Kidney (tissue), 14 donors: ENCODE results near the gene NDC1. TPM values are rescaled to one million over a fixed set of nuclear protein-coding genes. Genes with fewer than 3 reads are reported as not detected.

Source experiments
- DNase-seq, 5 donors: peaks; one replicate each; pipeline ENCODE4 v3.0.0-alpha.2; 2013 to 2020
- FAIRE-seq: peaks from 2 replicates; lab custom pipeline; 2012; peaks lifted over from hg19 to GRCh38; lab: Jason Lieb, UNC
- H3K27ac ChIP-seq, 2 donors: one replicate each; pipeline ENCODE4 v1.7.0; 2013; ENCODE audit warnings: low read depth in 2 of 2, low read length in 2 of 2, inconsistent platforms in 1 of 2
- H3K27me3 ChIP-seq: one replicate; pipeline ENCODE4 v1.7.1; 2013; ENCODE audit warnings: low read length, inconsistent platforms; ENCODE audit not compliant: control insufficient read depth, insufficient read depth
- H3K36me3 ChIP-seq, 3 donors: one replicate each; pipeline versions ENCODE4 v1.7.0 to v1.7.1; 2013; ENCODE audit warnings: low read length in 3 of 3, control low read depth in 1 of 3, inconsistent platforms in 1 of 3; ENCODE audit not compliant: insufficient read depth in 3 of 3, control insufficient read depth in 2 of 3
- H3K4me1 ChIP-seq, 3 donors: one replicate each; pipeline versions ENCODE4 v1.7.0 to v1.7.1; 2013; ENCODE audit warnings: low read length in 3 of 3, inconsistent platforms in 1 of 3, low read depth in 1 of 3; ENCODE audit not compliant: control insufficient read depth in 2 of 3, insufficient read depth in 2 of 3
- H3K4me3 ChIP-seq, 3 donors: one replicate each; pipeline versions ENCODE4 v1.7.0 to v1.8.1; 2013; ENCODE audit warnings: low read length in 3 of 3, control low read depth in 1 of 3, inconsistent platforms in 1 of 3
- H3K9ac ChIP-seq, 3 donors: one replicate each; pipeline versions ENCODE4 v1.7.0 to v1.7.1; 2013; ENCODE audit warnings: low read length in 3 of 3, control low read depth in 1 of 3, inconsistent platforms in 1 of 3
- H3K9me3 ChIP-seq, 3 donors: one replicate each; pipeline versions ENCODE4 v1.7.0 to v1.7.1; 2013; ENCODE audit warnings: low read length in 3 of 3, control low read depth in 1 of 3, inconsistent platforms in 1 of 3; ENCODE audit not compliant: control insufficient read depth in 2 of 3, insufficient read depth in 1 of 3
- intact Hi-C: fragments of 100-400 bp; cut with DNase I; formaldehyde crosslinking; loops from one replicate; pipeline ENCODE4 v1.11.1; 2022
- polyA plus RNA-seq: library from polyadenylated mRNA; stranded (reverse); fragments of 350-450 nt; fragmentation: Illumina TruSeq; extraction: RNeasy Lipid Tissue Mini Kit (QIAGEN cat#74804); gene quantifications from one replicate; pipeline ENCODE4 v1.2.3, GENCODE V29; 2014; ENCODE audit warnings: low read depth, low replicate concordance; ENCODE audit not compliant: insufficient read depth
- total RNA-seq: library from RNA; stranded (reverse); fragmentation: NEBNext Ultra II Directional; extraction: Animal tissue kit (Norgen Biotek cat#: 25700); gene quantifications from one replicate; pipeline ENCODE4 v1.2.1, GENCODE V29; 2021
- TF ChIP-seq, protein P1 (sequence below): IDR thresholded peaks from 3 replicates; pipeline ENCODE4 v1.5.1; 2012; ENCODE audit warnings: mild to moderate bottlenecking, moderate library complexity, borderline replicate concordance; ENCODE audit not compliant: insufficient read depth; ENCODE audit errors: extremely low read depth
- donor health status: control.
- donor health status: control.
- donor health status: control.
- donor health status: control.
- donor health status: control.
- donor health status: DM: yes; HTN: yes; CAD: no.
- donor health status: Normal renal cell carcinoma (clear cell type).

The NDC1 gene
- total and polyA plus RNA-seq, 2 donors from 2014 or later: 5.6 to 8.5 TPM

DNA sequence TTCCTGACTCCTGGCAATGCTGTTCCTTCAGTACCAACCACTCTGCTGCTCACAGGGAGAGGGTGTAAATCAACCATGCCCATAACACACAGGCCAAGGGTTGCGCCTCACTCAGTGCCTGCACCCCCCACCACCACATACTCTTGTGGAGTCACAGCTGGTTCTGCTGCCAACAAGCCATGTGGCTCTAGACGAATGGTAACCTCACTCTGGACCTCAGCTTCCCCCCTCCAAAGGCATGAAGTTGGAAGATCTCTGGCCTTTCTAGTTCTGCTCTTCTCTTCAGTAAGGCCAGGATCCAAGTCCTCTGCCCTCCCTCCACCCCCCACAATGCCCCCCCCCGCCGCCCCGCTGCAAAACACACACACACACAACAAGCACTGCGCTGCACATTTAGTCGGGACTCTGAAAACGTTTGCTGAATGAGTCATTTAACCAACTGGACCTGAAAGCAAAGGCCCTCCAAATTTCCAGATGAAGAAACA, 97.4 kb downstream of the NDC1 start:
- peaks cover 0 to 12% (median 7%) of the 10 kb centered on the region in 3 donors for H3K4me1 ChIP-seq
- DNase-seq (no peak), FAIRE-seq (no peak)
- no peak overlapping the region for H3K4me3 ChIP-seq
- H3K9me3 ChIP-seq: no peaks in the 10 kb centered on the region
- TF ChIP-seq, protein P1, sequence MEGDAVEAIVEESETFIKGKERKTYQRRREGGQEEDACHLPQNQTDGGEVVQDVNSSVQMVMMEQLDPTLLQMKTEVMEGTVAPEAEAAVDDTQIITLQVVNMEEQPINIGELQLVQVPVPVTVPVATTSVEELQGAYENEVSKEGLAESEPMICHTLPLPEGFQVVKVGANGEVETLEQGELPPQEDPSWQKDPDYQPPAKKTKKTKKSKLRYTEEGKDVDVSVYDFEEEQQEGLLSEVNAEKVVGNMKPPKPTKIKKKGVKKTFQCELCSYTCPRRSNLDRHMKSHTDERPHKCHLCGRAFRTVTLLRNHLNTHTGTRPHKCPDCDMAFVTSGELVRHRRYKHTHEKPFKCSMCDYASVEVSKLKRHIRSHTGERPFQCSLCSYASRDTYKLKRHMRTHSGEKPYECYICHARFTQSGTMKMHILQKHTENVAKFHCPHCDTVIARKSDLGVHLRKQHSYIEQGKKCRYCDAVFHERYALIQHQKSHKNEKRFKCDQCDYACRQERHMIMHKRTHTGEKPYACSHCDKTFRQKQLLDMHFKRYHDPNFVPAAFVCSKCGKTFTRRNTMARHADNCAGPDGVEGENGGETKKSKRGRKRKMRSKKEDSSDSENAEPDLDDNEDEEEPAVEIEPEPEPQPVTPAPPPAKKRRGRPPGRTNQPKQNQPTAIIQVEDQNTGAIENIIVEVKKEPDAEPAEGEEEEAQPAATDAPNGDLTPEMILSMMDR: no peak
- intact Hi-C loops: no loop called here
- H3K36me3 ChIP-seq: no peaks in the 10 kb centered on the region
- peaks cover 21% of the 10 kb centered on the region for H3K27me3 ChIP-seq
- H3K9ac ChIP-seq: no peak overlapping the region
- no peak overlapping the region for H3K27ac ChIP-seq

DNA sequence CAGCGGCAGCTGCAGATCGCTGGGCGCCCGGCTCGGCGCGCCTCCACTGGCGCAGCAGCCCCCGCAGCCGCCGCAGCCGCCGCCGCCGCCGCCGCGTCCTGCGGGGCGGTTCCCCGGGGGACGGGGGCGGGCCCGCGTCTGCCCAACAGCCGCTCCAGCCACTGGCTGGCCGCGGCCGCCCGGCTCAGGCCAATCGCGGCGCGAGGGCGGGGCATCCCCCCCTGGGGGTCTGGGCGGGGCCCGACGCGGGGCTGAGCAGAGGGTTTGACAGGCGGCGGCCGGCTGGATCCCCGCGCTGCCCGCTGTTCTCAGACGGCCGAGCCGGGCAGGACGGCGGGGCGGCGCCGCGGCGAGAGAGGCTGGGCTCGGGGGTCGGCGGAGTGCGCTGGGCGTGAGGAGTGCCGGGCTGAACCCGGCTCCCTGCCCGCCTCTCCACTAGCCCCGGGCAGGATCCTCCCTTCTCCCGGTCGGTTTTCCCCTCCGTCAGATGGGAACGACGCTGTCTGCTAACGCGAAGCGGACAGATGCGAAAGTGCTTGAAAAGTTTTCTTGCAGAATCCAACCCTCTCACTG, 98.9 kb downstream of the NDC1 start, which contains the start of gene GLIS1:
Gene GLIS1, minus strand, starts transcription at position 56 of the 573 bp plus-strand sequence. CDS start 1,100 bp downstream, outside the sequence.
- TF ChIP-seq, protein P1: no peak
- peaks cover 21% of the 10 kb centered on the region for H3K27me3 ChIP-seq
- H3K36me3 ChIP-seq: no peaks in the 10 kb centered on the region
- H3K9me3 ChIP-seq: no peaks in the 10 kb centered on the region
- H3K4me3 ChIP-seq: peak within 1 kb of the TSS; percentile 30 to 69 (median 68)
- peak within 1 kb of the TSS; percentile 24 to 64 for H3K27ac ChIP-seq
- H3K9ac ChIP-seq: peak within 1 kb of the TSS in 2 of 3 donors; percentile 36 to 51
- FAIRE-seq: no peak
- H3K4me1 ChIP-seq: peaks cover 0 to 15% (median 9%) of the 10 kb centered on the region in 3 donors
- intact Hi-C loops: no loop called here
- peak; percentile 92 to 96 (median 93) for DNase-seq

DNA sequence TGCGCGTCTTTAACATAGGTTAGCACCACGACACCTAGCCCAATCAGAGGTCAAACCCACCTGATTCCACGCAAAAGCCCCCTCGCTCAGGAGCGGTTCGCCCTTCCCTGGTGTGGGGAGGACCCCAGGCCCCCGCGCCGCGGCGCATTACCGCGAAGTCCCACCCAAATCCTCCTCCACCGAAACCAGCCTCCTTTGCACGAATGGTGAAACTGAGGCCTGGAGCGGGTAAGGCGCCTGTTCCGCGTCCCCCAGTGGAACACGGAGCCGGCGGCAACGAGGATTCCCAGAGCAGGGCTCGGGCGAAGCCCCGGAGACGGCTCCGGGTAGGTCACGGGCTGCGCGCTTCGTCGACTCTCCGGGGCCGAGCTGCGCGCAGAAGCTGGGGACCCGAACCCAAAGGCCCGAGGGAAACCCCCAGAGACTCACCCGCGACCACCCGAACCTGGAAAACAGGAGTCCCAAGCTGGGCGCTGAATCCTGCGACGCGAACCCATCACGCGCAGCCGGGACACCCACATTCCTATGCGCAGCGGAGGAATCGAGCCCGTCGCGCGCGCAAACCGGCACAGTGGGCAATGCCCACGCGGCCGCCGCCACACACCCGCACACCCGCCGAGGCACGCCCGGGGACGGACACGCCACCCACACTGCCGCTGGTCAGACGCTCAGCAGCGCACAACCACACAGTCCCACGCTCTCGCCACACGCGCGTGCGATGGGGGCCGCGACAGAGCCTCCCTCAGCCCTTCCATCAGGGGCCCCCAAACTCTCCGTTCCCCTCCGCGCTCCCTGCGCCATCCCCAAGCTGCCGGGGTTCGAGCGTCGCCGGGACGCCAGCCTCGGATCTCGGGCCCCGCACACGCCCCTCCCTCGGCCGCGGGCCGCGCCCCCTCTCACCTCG, 99.6 kb downstream of the NDC1 start:
- H3K36me3 ChIP-seq: no peaks in the 10 kb centered on the region
- FAIRE-seq: no peak
- H3K4me1 ChIP-seq: peaks cover 0 to 15% (median 9%) of the 10 kb centered on the region in 3 donors
- peak overlapping the region; percentile 30 to 69 (median 65) for H3K4me3 ChIP-seq
- H3K9me3 ChIP-seq: no peaks in the 10 kb centered on the region
- H3K9ac ChIP-seq: peak overlapping the region in 2 of 3 donors; percentile 36
- H3K27ac ChIP-seq: peak overlapping the region; percentile 23 to 64
- intact Hi-C loops: no loop called here
- peaks cover 21% of the 10 kb centered on the region for H3K27me3 ChIP-seq
- peak in 2 of 5 donors; percentile 70 to 80 for DNase-seq
- TF ChIP-seq, protein P1: no peak
